AG10803 (cell line): ENCODE results near the gene DNAAF3.

ENCODE experiments used
- DNase-seq: peaks from one replicate; pipeline ENCODE4 v3.0.0; 2010; ENCODE audit warnings: low read depth
- H3K4me3 ChIP-seq: 2 replicates; pipeline ENCODE4 v1.5.1; 2011; ENCODE audit warnings: mild to moderate bottlenecking, low read length, control low read depth
- CTCF ChIP-seq: conservative IDR thresholded peaks from 2 replicates; pipeline ENCODE4 v1.5.1; 2011; ENCODE audit warnings: mild to moderate bottlenecking, low read length, control low read depth, inconsistent platforms

Gene DNAAF3

GRCh38 chr19:55188625-55189024 is 22.2 kb upstream of the DNAAF3 start:
- TF ChIP-seq CTCF, result no peak
- H3K4me3 ChIP-seq, result no peak overlapping the region
- no peak for DNase-seq

- DNase-seq, result no peak
- no peak for TF ChIP-seq CTCF
- H3K4me3 ChIP-seq, result no peak overlapping the region
Observed at GRCh38 chr19:55186080-55186479, 19.7 kb upstream of the DNAAF3 start.

GRCh38 chr19:55181740-55182139 is 15.3 kb upstream of the DNAAF3 start:
- DNase-seq, result no peak
- TF ChIP-seq CTCF, result no peak
- H3K4me3 ChIP-seq, result no peak overlapping the region

- H3K4me3 ChIP-seq, result peak within 1 kb of the TSS; percentile 47
- no peak for TF ChIP-seq CTCF
- no peak for DNase-seq
Observed at GRCh38 chr19:55179606-55180484, 13.4 kb upstream of the DNAAF3 start, which contains the start of gene SYT5. TSS of gene SYT5 (minus strand) at chr19:55180289. CDS start at chr19:55179041, 1,248 bp downstream.

GRCh38 chr19:55178781-55179599 is 12.6 kb upstream of the DNAAF3 start:
- peak overlapping the region; percentile 47 for H3K4me3 ChIP-seq
- TF ChIP-seq CTCF, result no peak
- DNase-seq, result peak; percentile 71

- TF ChIP-seq CTCF, result no peak
- DNase-seq, result no peak
- H3K4me3 ChIP-seq, result no peak overlapping the region
Observed at GRCh38 chr19:55176076-55176475, 9.7 kb upstream of the DNAAF3 start.
